Measurements from ENCODE around the gene IRF9. TPM values are rescaled to one million over a fixed set of nuclear protein-coding genes. Genes with fewer than 3 reads are reported as not detected.

IRF9 gene
- total and polyA plus RNA-seq, 2 of the 13 experiments (the other 11 are each of a cell fraction or from before 2014, with no cell fraction given), result 14.9 to 49.7 TPM

DNA sequence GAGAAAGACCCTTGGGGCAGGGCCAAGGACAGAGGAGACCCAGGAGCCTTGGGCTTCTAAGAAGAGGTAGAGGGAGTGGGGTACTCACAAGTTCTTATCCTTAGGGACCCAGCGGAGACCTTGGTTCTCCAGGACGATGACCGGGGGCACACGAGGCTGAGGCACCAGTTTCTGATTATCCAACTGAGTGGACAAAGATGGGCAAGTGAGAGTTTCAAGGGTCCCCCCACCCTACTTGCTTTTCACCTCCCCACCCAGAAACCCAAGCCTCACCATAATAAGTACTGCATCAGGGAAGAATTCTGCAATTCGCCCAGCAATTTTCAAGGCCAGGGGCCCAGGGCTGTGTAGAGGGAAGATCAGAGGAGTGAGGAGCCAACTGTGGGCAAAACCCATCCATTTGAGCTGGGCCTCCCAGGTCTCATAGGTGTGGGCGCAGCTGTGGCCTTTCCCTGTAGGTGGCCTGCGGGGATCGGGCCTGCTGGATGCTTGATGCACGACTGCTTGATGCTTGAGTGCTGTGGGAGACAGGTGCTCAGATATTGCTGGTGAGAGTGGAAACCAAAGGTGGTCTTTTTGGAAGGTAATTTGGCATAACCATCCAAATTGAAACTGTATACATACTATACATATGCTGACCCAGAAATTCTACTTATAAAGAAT is 21.7 kb upstream of the IRF9 start (continued):
- TF ChIP-seq, protein P1, sequence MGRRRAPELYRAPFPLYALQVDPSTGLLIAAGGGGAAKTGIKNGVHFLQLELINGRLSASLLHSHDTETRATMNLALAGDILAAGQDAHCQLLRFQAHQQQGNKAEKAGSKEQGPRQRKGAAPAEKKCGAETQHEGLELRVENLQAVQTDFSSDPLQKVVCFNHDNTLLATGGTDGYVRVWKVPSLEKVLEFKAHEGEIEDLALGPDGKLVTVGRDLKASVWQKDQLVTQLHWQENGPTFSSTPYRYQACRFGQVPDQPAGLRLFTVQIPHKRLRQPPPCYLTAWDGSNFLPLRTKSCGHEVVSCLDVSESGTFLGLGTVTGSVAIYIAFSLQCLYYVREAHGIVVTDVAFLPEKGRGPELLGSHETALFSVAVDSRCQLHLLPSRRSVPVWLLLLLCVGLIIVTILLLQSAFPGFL (CRISPR knock-in tag; IDR thresholded peaks at IDR 0.05), result no peak
- TF ChIP-seq GLI4 (CRISPR knock-in tag; IDR thresholded peaks at IDR 0.05; ENCODE audit: borderline replicate concordance), result no peak
- no peak for TF ChIP-seq RCOR2 (CRISPR knock-in tag; IDR thresholded peaks at IDR 0.05)
- no peak for TF ChIP-seq SMAD1 (CRISPR knock-in tag; IDR thresholded peaks at IDR 0.05; ENCODE audit: borderline replicate concordance, low read depth)
- no peak for TF ChIP-seq ZFP36 (IDR thresholded peaks at IDR 0.05; ENCODE audit: borderline replicate concordance, low read depth, low read length, partially characterized antibody)
- no peak for TF ChIP-seq ZNF589 (CRISPR knock-in tag; conservative IDR thresholded peaks at IDR 0.05)
- no peak; the same call in 1 of the 2 replicates for TF ChIP-seq ZNF598 (CRISPR knock-in tag; IDR thresholded peaks at IDR 0.05; ENCODE audit: borderline replicate concordance)
- no peak for TF ChIP-seq MED13 (CRISPR knock-in tag; IDR thresholded peaks at IDR 0.05)
- TF ChIP-seq, protein P2, sequence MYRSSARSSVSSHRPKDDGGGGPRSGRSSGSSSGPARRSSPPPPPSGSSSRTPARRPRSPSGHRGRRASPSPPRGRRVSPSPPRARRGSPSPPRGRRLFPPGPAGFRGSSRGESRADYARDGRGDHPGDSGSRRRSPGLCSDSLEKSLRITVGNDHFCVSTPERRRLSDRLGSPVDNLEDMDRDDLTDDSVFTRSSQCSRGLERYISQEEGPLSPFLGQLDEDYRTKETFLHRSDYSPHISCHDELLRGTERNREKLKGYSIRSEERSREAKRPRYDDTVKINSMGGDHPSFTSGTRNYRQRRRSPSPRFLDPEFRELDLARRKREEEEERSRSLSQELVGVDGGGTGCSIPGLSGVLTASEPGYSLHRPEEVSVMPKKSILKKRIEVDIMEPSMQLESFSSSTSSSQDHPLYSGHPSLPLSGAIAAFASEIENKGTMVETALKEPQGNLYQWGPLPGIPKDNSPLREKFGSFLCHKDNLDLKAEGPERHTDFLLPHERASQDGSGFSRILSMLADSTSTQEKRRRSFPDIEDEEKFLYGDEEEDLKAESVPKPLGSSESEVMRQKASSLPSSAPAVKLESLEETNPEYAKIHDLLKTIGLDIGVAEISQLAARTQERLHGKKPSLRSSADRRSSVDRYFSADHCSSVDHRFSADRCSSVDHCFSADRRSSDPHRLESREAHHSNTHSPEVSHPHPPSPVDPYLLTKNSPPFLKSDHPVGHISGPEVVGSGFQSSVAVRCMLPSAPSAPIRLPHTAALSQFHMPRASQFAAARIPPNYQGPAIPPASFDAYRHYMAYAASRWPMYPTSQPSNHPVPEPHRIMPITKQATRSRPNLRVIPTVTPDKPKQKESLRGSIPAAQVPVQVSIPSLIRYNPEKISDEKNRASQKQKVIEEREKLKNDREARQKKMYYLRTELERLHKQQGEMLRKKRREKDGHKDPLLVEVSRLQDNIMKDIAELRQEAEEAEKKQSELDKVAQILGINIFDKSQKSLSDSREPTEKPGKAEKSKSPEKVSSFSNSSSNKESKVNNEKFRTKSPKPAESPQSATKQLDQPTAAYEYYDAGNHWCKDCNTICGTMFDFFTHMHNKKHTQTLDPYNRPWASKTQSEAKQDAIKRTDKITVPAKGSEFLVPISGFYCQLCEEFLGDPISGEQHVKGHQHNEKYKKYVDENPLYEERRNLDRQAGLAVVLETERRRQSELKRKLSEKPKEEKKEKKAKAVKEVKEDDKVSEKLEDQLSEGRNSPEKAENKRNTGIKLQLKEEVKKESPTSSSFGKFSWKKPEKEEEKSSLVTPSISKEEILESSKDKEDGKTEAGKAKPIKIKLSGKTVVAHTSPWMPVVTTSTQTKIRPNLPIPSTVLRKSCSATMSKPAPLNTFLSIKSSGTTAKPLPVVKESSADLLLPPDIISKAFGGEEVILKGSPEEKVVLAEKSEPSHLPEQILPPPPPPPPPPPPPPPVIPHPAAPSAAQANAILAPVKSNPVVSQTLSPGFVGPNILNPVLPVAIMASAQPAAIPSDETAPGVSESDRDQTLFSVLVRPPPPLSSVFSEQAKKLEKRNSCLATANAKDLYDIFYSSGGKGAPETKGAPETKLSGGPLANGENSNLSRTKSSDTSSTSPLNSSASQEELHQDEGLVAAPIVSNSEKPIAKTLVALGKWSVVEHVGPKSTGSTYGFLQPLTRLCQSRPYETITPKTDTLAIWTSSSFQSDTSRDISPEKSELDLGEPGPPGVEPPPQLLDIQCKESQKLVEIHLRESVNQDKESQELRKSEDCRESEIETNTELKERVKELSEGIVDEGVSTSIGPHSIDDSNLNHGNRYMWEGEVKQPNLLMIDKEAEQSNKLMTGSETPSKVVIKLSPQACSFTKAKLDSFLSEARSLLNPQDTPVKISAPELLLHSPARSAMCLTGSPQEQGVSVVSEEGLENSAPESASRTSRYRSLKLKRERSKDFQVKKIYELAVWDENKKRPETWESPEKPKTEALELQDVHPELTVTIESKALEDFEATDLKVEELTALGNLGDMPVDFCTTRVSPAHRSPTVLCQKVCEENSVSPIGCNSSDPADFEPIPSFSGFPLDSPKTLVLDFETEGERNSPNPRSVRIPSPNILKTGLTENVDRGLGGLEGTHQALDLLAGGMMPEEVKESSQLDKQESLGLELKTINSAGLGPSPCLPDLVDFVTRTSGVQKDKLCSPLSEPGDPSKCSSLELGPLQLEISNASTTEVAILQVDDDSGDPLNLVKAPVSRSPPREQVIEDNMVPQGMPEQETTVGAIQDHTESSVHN (CRISPR knock-in tag; IDR thresholded peaks at IDR 0.05), result no peak
- TF ChIP-seq, protein P3, sequence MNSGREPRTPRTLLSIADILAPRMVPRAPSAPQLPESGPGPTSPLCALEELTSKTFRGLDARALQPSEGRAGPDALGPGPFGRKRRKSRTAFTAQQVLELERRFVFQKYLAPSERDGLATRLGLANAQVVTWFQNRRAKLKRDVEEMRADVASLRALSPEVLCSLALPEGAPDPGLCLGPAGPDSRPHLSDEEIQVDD (CRISPR knock-in tag; IDR thresholded peaks at IDR 0.05; ENCODE audit: borderline replicate concordance), result 0 out of 2 replicates have a peak, but pooled peaks have one; percentile 11
- TF ChIP-seq SP140L (CRISPR knock-in tag; IDR thresholded peaks at IDR 0.05; ENCODE audit: borderline replicate concordance), result 0 out of 2 replicates have a peak, but pooled peaks have one; percentile 5
- TF ChIP-seq ZFP41 (CRISPR knock-in tag; IDR thresholded peaks at IDR 0.05; ENCODE audit: borderline replicate concordance), result no peak
- TF ChIP-seq, protein P4, sequence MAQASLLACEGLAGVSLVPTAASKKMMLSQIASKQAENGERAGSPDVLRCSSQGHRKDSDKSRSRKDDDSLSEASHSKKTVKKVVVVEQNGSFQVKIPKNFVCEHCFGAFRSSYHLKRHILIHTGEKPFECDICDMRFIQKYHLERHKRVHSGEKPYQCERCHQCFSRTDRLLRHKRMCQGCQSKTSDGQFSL (CRISPR knock-in tag; IDR thresholded peaks at IDR 0.05), result no peak
- no peak for TF ChIP-seq PHB2 (IDR thresholded peaks at IDR 0.05; ENCODE audit: partially characterized antibody)
- TF ChIP-seq, protein P5, sequence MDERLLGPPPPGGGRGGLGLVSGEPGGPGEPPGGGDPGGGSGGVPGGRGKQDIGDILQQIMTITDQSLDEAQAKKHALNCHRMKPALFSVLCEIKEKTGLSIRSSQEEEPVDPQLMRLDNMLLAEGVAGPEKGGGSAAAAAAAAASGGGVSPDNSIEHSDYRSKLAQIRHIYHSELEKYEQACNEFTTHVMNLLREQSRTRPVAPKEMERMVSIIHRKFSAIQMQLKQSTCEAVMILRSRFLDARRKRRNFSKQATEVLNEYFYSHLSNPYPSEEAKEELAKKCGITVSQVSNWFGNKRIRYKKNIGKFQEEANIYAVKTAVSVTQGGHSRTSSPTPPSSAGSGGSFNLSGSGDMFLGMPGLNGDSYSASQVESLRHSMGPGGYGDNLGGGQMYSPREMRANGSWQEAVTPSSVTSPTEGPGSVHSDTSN (CRISPR knock-in tag; IDR thresholded peaks at IDR 0.05), result no peak
- TF ChIP-seq PLRG1 (conservative IDR thresholded peaks at IDR 0.05), result no peak
- no peak; the same call in 2 of the 3 replicates for TF ChIP-seq MXI1 (IDR thresholded peaks at IDR 0.05; ENCODE audit: borderline replicate concordance, low read depth, low read length)
- TF ChIP-seq POGZ (CRISPR knock-in tag; IDR thresholded peaks at IDR 0.05), result no peak
- TF ChIP-seq BORCS8-MEF2B (CRISPR knock-in tag; IDR thresholded peaks at IDR 0.05), result no peak

Data from HepG2 (cell line).